HG02973 (cell line): ENCODE data around the gene NFATC3.

Experiments
- ATAC-seq: cut with Tn5 transposase; IDR thresholded peaks from one replicate; pipeline ENCODE4 v1.9.1; 2021; ENCODE audit warnings: moderate library complexity; ENCODE audit not compliant: unreplicated experiment

The NFATC3 gene

GRCh38 chr16:68072038-68072695 lies 13.0 kb upstream of the NFATC3 start:
- no peak for ATAC-seq

- no peak for ATAC-seq
Measured at GRCh38 chr16:68073902-68074760, 11.0 kb upstream of the NFATC3 start.

- ATAC-seq: peak; percentile 70
Measured at GRCh38 chr16:68074850-68075555, 10.2 kb upstream of the NFATC3 start.

GRCh38 chr16:68075980-68076379 lies 9.2 kb upstream of the NFATC3 start:
- no peak for ATAC-seq

GRCh38 chr16:68076560-68076959 lies 8.6 kb upstream of the NFATC3 start:
- no peak for ATAC-seq

- ATAC-seq: no peak
Measured at GRCh38 chr16:68077866-68078700, 7.1 kb upstream of the NFATC3 start.

- no peak for ATAC-seq
Measured at GRCh38 chr16:68078701-68079375, 6.3 kb upstream of the NFATC3 start.

GRCh38 chr16:68079376-68079625 lies 5.9 kb upstream of the NFATC3 start:
- ATAC-seq: no peak

GRCh38 chr16:68079626-68080344 lies 5.4 kb upstream of the NFATC3 start:
- ATAC-seq: no peak

GRCh38 chr16:68081861-68082628 lies 3.1 kb upstream of the NFATC3 start:
- ATAC-seq: no peak

- ATAC-seq: no peak
Measured at GRCh38 chr16:68082629-68083238, 2.4 kb upstream of the NFATC3 start.

- ATAC-seq: no peak
Measured at GRCh38 chr16:68083239-68083781, 1.9 kb upstream of the NFATC3 start.

- ATAC-seq: no peak
Measured at GRCh38 chr16:68083861-68084503, 1.2 kb upstream of the NFATC3 start.

- peak; percentile 51 for ATAC-seq
Measured at GRCh38 chr16:68084504-68085258, 489 bp upstream of the NFATC3 start.

GRCh38 chr16:68086336-68086841 lies 1.2 kb downstream of the NFATC3 start:
- ATAC-seq: no peak

- no peak for ATAC-seq
Measured at GRCh38 chr16:68086860-68087268, 1.7 kb downstream of the NFATC3 start.

- no peak for ATAC-seq
Measured at GRCh38 chr16:68087688-68088087, 2.5 kb downstream of the NFATC3 start.
